IMR-90 (cell line): ENCODE data around the gene VSX2. TPM values are rescaled to one million over a fixed set of nuclear protein-coding genes. Genes with fewer than 3 reads are reported as not detected.
A peak's percentile ranks its signal among the peaks of the same experiment; 100 is the strongest.

Experiments used
- ATAC-seq: fragments of 200-7000 bp; cut with Tn5 transposase; 2 replicates; pipeline ENCODE4 v1.9.1; 2020; ENCODE audit warnings: low read depth, mild to moderate bottlenecking, moderate library complexity
- BruUV-seq: library from RNA; stranded (reverse); fragments of 400-500 nt; replicated peaks from 2 replicates; lab custom pipeline; 2021; lab: Mats Ljungman, UMichigan
- CTCF ChIA-PET: fragments of 300-600 bp; formaldehyde crosslinking; extraction: SDS; loops from one replicate; lab custom pipeline; 2021; ENCODE audit warnings: antibody characterized with exemption; lab: Yijun Ruan, JAX
- POLR2A ChIA-PET: fragments of 300-600 bp; sonication (Branson Sonifier 250); formaldehyde crosslinking; loops from one replicate; lab custom pipeline; 2022; ENCODE audit warnings: antibody characterized with exemption; ENCODE audit not compliant: unreplicated experiment; lab: Charles Lee
- DNase-seq: peaks from one replicate; pipeline ENCODE4 v3.0.0; 2013
- H2AFZ ChIP-seq: replicated peaks from 2 replicates; pipeline ENCODE3; 2013; ENCODE audit warnings: low read length, mild to moderate bottlenecking; ENCODE audit not compliant: poor library complexity
- H2AK5ac ChIP-seq: 2 replicates; pipeline ENCODE4 v1.6.1; 2013; ENCODE audit warnings: low read depth, low read length, inconsistent platforms
- H2AK9ac ChIP-seq: replicated peaks from 2 replicates; pipeline ENCODE3; 2013; ENCODE audit warnings: mild to moderate bottlenecking, low read depth, low read length, moderate library complexity; ENCODE audit not compliant: poor library complexity
- H2BK120ac ChIP-seq: 2 replicates; pipeline ENCODE4 v1.6.1; 2013; ENCODE audit warnings: low read depth, low read length, inconsistent platforms
- H2BK15ac ChIP-seq: 3 replicates; pipeline ENCODE4 v1.6.1; 2013; ENCODE audit warnings: low read depth, low read length, inconsistent platforms
- H2BK20ac ChIP-seq: 2 replicates; pipeline ENCODE4 v1.6.1; 2013; ENCODE audit warnings: low read depth, mild to moderate bottlenecking, inconsistent platforms, low read length, moderate library complexity
- H2BK5ac ChIP-seq: 2 replicates; pipeline ENCODE4 v1.6.1; 2013; ENCODE audit warnings: mild to moderate bottlenecking, low read depth, low read length, inconsistent platforms; ENCODE audit not compliant: poor library complexity, severe bottlenecking
- H3K14ac ChIP-seq: replicated peaks from 2 replicates; pipeline ENCODE4 v1.6.1; 2013; ENCODE audit warnings: low read depth, low read length, inconsistent platforms
- H3K18ac ChIP-seq: 2 replicates; pipeline ENCODE4 v1.6.1; 2013; ENCODE audit warnings: low read depth, low read length, control low read depth
- H3K23ac ChIP-seq: 2 replicates; pipeline ENCODE4 v1.6.1; 2013; ENCODE audit warnings: low read depth, low read length, inconsistent platforms
- H3K27ac ChIP-seq: 2 replicates; pipeline ENCODE4 v1.5.1; 2013; ENCODE audit warnings: mild to moderate bottlenecking, control low read depth, low read length; ENCODE audit not compliant: insufficient read depth
- H3K27me3 ChIP-seq: 2 replicates; pipeline ENCODE4 v1.6.1; 2013; ENCODE audit warnings: low read length; ENCODE audit not compliant: control insufficient read depth, insufficient read depth
- H3K36me3 ChIP-seq: 2 replicates; pipeline ENCODE4 v1.6.1; 2013; ENCODE audit warnings: low read length, mixed read lengths; ENCODE audit not compliant: control insufficient read depth, insufficient read depth
- H3K4ac ChIP-seq: 2 replicates; pipeline ENCODE4 v1.6.1; 2013; ENCODE audit warnings: low read depth, low read length, inconsistent platforms
- H3K4me1 ChIP-seq: 2 replicates; pipeline ENCODE4 v1.6.1; 2013; ENCODE audit warnings: low read length, mixed read lengths; ENCODE audit not compliant: control insufficient read depth, insufficient read depth
- H3K4me2 ChIP-seq: 2 replicates; pipeline ENCODE4 v1.6.1; 2013; ENCODE audit warnings: low read depth, mild to moderate bottlenecking, control low read depth, low read length, moderate library complexity
- H3K4me3 ChIP-seq: 2 replicates; pipeline ENCODE4 v1.5.1; 2013; ENCODE audit warnings: low read depth, mild to moderate bottlenecking, control low read depth, low read length, moderate library complexity; ENCODE audit not compliant: insufficient read depth
- H3K56ac ChIP-seq: 2 replicates; pipeline ENCODE4 v1.6.1; 2013; ENCODE audit warnings: low read length, inconsistent platforms; ENCODE audit not compliant: insufficient read depth; ENCODE audit errors: extremely low read depth
- H3K79me1 ChIP-seq, 2 experiments: 2 replicates each; pipeline ENCODE4 v1.6.1; 2013; ENCODE audit warnings: low read length in 2 of 2, inconsistent platforms in 1 of 2, low read depth in 1 of 2
- H3K9ac ChIP-seq: 2 replicates; pipeline ENCODE4 v1.6.1; 2013; ENCODE audit warnings: low read depth, low read length, control low read depth
- H3K9me1 ChIP-seq: 2 replicates; pipeline ENCODE4 v1.6.1; 2013; ENCODE audit warnings: low read length, inconsistent platforms; ENCODE audit not compliant: insufficient read depth
- H3K9me3 ChIP-seq: 2 replicates; pipeline ENCODE4 v1.6.1; 2013; ENCODE audit warnings: low read length; ENCODE audit not compliant: control insufficient read depth, insufficient read depth
- H4K20me1 ChIP-seq: 2 replicates; pipeline ENCODE4 v1.6.1; 2013; ENCODE audit warnings: low read length, inconsistent platforms; ENCODE audit not compliant: insufficient read depth
- H4K5ac ChIP-seq: 2 replicates; pipeline ENCODE4 v1.6.1; 2013; ENCODE audit warnings: mild to moderate bottlenecking, low read depth, low read length, control low read depth
- H4K8ac ChIP-seq, 2 experiments: 2 replicates each; pipeline ENCODE4 v1.6.1; 2013; ENCODE audit warnings: low read depth in 2 of 2, low read length in 2 of 2, control low read depth in 1 of 2, inconsistent platforms in 1 of 2
- H4K91ac ChIP-seq: 2 replicates; pipeline ENCODE4 v1.6.1; 2013; ENCODE audit warnings: low read depth, low read length, inconsistent platforms; ENCODE audit not compliant: insufficient read depth
- BHLHE40 ChIP-seq: fragments of 150-350 bp; IDR thresholded peaks from 2 replicates; pipeline ENCODE4 v1.6.1; 2016; ENCODE audit warnings: mild to moderate bottlenecking, low read depth, low read length
- CEBPB ChIP-seq: IDR thresholded peaks from 2 replicates; pipeline ENCODE4 v1.6.1; 2012; ENCODE audit warnings: low read depth, low read length, improper control_type of control experiment
- CHD1 ChIP-seq: IDR thresholded peaks from 2 replicates; pipeline ENCODE4 v1.6.1; 2012; ENCODE audit warnings: low read depth, low read length, improper control_type of control experiment
- FOS ChIP-seq: fragments of 150-350 bp; IDR thresholded peaks from 2 replicates; pipeline ENCODE4 v1.6.1; 2016; ENCODE audit warnings: low read depth, low read length
- MAFK ChIP-seq: IDR thresholded peaks from 2 replicates; pipeline ENCODE4 v1.6.1; 2012; ENCODE audit warnings: low read depth, low read length, improper control_type of control experiment
- MAZ ChIP-seq: IDR thresholded peaks from 2 replicates; pipeline ENCODE4 v1.6.1; 2012; ENCODE audit warnings: low read depth, mild to moderate bottlenecking, low read length, improper control_type of control experiment, moderate library complexity, borderline replicate concordance
- MXI1 ChIP-seq: IDR thresholded peaks from 2 replicates; pipeline ENCODE4 v1.6.1; 2012; ENCODE audit warnings: low read depth, mild to moderate bottlenecking, low read length, moderate library complexity, borderline replicate concordance
- POLR2A ChIP-seq: IDR thresholded peaks from 2 replicates; pipeline ENCODE4 v1.6.1; 2012; ENCODE audit warnings: mild to moderate bottlenecking, low read depth, low read length
- RAD21 ChIP-seq: IDR thresholded peaks from 2 replicates; pipeline ENCODE4 v1.6.1; 2012; ENCODE audit warnings: low read length, improper control_type of control experiment
- RCOR1 ChIP-seq: IDR thresholded peaks from 2 replicates; pipeline ENCODE4 v1.6.1; 2012; ENCODE audit warnings: mild to moderate bottlenecking, low read length, improper control_type of control experiment; ENCODE audit not compliant: insufficient replicate concordance
- RFX5 ChIP-seq: IDR thresholded peaks from 2 replicates; pipeline ENCODE4 v1.8.0; 2012; ENCODE audit warnings: low read depth, mild to moderate bottlenecking, low read length, moderate library complexity
- SMC3 ChIP-seq: fragments of 150-350 bp; IDR thresholded peaks from 2 replicates; pipeline ENCODE4 v1.6.1; 2016; ENCODE audit warnings: low read depth, mild to moderate bottlenecking, antibody characterized with exemption, low read length, moderate library complexity
- WGBS, 2 experiments: methylation state at CpG; one replicate each; pipeline versions ENCODE4 v1.1.5 to v1.1.7; 2013; ENCODE audit warnings: missing lambda C conversion rate in 2 of 2; ENCODE audit not compliant: insufficient read length in 1 of 2; ENCODE audit errors: extremely low coverage in 2 of 2; 5-methylcytosine and 5-hydroxymethylcytosine counted together
- dilution Hi-C: fragments of 300-500 bp; cut with HindIII; formaldehyde crosslinking; loops from one replicate; pipeline ENCODE4 v1.14.3; 2018; ENCODE audit warnings: low sequenced_read_pairs; ENCODE audit not compliant: unreplicated experiment
- in situ Hi-C: fragments of 300-500 bp; cut with MboI; formaldehyde crosslinking; loops from 3 replicates; pipeline ENCODE4 v1.14.3; 2019; ENCODE audit warnings: low sequenced_read_pairs, inconsistent platforms, mixed read lengths
- intact Hi-C: fragments of 100-400 bp; cut with micrococcal nuclease; formaldehyde crosslinking; loops from 2 replicates; pipeline ENCODE4 v1.10.0; 2022
- polyA plus RNA-seq, 3 experiments: library from polyadenylated mRNA; depleted of rRNA; stranded (reverse); fragments of >200 nt; gene quantifications; 2 replicates each; pipeline ENCODE4 v1.2.3, GENCODE V29; 2012; ENCODE audit warnings: low replicate concordance in 1 of 3
- total RNA-seq: library from RNA; depleted of rRNA; stranded (reverse); fragments of >200 nt; gene quantifications from 2 replicates; pipeline ENCODE4 v1.2.3, GENCODE V29; 2012
- TF ChIP-seq, protein P1 (sequence below): conservative IDR thresholded peaks from 2 replicates; pipeline ENCODE4 v1.5.1; 2012; ENCODE audit warnings: mild to moderate bottlenecking, low read depth, low read length, improper control_type of control experiment
- TF ChIP-seq, protein P2 (sequence below): fragments of 150-350 bp; IDR thresholded peaks from 2 replicates; pipeline ENCODE4 v1.6.1; 2017; ENCODE audit warnings: mild to moderate bottlenecking, antibody characterized with exemption, low read length, low read depth

Gene VSX2
- total and polyA plus RNA-seq, 2 of the 4 experiments (the other 2 are of a cell fraction), result not detected

DNA sequence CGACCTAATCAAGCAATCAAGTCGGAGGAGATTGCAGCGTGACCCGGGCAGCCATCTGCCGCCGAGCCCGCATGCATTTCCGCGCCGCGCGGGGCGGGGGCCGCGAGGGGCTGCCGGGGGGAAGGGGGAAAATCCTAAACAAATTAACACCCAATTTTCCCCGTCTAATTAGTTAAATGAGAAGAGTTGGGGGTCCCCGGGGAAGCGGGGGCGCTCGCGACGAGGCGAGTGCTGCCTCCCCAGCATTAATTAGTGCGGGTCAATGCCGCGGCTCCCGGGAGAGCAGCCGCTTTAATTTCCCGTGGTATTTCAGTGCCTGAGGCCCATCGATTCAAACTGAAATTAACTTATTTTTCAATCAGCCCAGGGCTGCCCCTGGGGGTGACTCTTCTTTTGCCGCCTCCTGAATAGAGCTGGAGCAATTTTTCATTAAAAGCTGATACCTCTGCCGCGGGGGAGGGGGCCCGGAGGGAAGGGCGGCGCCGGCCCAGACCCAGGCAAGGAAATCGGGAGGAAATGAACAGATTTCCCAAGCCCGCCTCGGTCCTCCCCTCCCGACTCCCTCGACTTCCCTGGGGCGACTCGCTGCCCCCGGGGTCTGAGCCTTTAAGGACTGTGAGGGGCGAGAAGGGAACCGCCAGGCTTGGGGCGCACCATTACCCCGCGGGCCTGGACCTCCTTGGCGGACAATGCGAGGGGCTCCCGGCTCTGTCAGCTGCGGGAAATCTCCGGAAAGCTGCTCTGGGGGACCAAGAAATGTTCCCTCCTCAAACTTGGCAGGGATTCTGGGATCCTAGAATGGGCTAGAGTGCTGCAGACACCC, 18.9 kb downstream of the VSX2 start:
- Histone ChIP-seq H3K27me3 (peaks cover 53% of the 10 kb centered on the region), H3K4ac (no peak overlapping the region), H3K27ac (no peak overlapping the region), H3K9ac (no peak overlapping the region), H2BK120ac (no peak overlapping the region), H3K56ac (no peak overlapping the region), H3K18ac (no peak overlapping the region), H4K20me1 (no peaks in the 10 kb centered on the region), H3K4me2 (peak overlapping the region; percentile 76), H3K9me1 (0 out of 2 replicates have a peak, but pooled peaks cover 2% of the 10 kb centered on the region), H4K8ac (no peak overlapping the region), H3K9me3 (no peaks in the 10 kb centered on the region), H3K4me1 (no peaks in the 10 kb centered on the region), H3K79me1 (no peaks in the 10 kb centered on the region), H3K36me3 (no peaks in the 10 kb centered on the region), H2BK20ac (no peak overlapping the region), H3K23ac (no peak overlapping the region), H2BK5ac (no peak overlapping the region), H3K14ac (no peak overlapping the region), H4K91ac (no peak overlapping the region), H2BK15ac (no peak overlapping the region), H4K5ac (no peak overlapping the region), H2AK5ac (no peak overlapping the region), H3K4me3 (peak overlapping the region; percentile 50), H2AK9ac (peak overlapping the region; percentile 16), H2AFZ (peak overlapping the region; percentile 66)
- no TSS peak for BruUV-seq
- peak; percentile 41; the same call in 1 of the 2 replicates for ATAC-seq
- ChIA-PET CTCF (interaction anchor here (0.5 to 1.3 kb wide), 6 partner anchors 10 to 1046 kb away, joined by 3 to 9 read pairs (median 3); no protein-coding TSS in a partner anchor), POLR2A (no interaction called here)
- dilution Hi-C loops (no loop called here), in situ Hi-C loops (no loop called here), intact Hi-C loops (loop anchor here (1.0 kb wide), 1 partner anchor 147 kb away; no protein-coding TSS in a partner anchor)
- WGBS, 2 experiments, result 6% methylated on average over 18 of the region's 56 CpGs; no CpG with 5 or more reads in 1 of the 2 experiments
- no peak for DNase-seq
- TF ChIP-seq MAFK (no peak), POLR2A (no peak), CHD1 (no peak), BHLHE40 (no peak), CEBPB (no peak), RAD21 (no peak), MAZ (no peak), FOS (no peak), SMC3 (no peak), RFX5 (no peak), MXI1 (no peak), RCOR1 (no peak)
- TF ChIP-seq, protein P1, sequence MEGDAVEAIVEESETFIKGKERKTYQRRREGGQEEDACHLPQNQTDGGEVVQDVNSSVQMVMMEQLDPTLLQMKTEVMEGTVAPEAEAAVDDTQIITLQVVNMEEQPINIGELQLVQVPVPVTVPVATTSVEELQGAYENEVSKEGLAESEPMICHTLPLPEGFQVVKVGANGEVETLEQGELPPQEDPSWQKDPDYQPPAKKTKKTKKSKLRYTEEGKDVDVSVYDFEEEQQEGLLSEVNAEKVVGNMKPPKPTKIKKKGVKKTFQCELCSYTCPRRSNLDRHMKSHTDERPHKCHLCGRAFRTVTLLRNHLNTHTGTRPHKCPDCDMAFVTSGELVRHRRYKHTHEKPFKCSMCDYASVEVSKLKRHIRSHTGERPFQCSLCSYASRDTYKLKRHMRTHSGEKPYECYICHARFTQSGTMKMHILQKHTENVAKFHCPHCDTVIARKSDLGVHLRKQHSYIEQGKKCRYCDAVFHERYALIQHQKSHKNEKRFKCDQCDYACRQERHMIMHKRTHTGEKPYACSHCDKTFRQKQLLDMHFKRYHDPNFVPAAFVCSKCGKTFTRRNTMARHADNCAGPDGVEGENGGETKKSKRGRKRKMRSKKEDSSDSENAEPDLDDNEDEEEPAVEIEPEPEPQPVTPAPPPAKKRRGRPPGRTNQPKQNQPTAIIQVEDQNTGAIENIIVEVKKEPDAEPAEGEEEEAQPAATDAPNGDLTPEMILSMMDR, result no peak
- TF ChIP-seq, protein P2, sequence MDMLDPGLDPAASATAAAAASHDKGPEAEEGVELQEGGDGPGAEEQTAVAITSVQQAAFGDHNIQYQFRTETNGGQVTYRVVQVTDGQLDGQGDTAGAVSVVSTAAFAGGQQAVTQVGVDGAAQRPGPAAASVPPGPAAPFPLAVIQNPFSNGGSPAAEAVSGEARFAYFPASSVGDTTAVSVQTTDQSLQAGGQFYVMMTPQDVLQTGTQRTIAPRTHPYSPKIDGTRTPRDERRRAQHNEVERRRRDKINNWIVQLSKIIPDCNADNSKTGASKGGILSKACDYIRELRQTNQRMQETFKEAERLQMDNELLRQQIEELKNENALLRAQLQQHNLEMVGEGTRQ, result no peak
